ENCODE results near the gene WDR27. TPM values are rescaled to one million over a fixed set of nuclear protein-coding genes. Genes with fewer than 3 reads are reported as not detected.

WDR27 gene
- total RNA-seq, 1 donor from 2014 or later = 92.7 TPM

DNA sequence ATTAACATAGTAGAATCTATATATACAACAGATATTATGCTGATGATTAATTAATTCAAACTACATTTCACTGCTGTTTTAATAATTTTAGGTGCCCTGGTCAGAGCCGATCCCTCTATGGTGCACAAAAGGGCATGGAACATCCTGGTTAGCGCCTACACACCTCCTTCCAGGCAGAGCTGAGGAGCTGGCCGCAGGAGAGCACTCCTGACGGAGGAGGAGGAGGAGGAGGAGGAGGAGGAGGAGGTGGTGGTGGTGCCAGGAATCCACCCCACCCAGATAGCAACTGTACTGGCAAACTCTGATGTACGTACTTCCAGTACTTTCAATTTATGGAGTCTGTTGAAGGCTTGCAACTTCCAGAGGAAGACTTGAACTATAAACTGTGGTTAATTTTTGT is 244.1 kb downstream of the WDR27 start:
- DNase-seq (ENCODE audit: low spot score in 2 of 2) = no peak
- H3K4me3 ChIP-seq = no peak overlapping the region
- intact Hi-C loops (cut with DNase I) = no loop called here

GRCh38 chr6:169456840-169457239 is 245.0 kb downstream of the WDR27 start:
- Histone ChIP-seq H3K9me3 (peaks cover 0 to 12% of the 10 kb centered on the region in 2 donors), H3K4me1 (peaks cover 0 to 6% of the 10 kb centered on the region in 2 donors), H3K27ac (no peak overlapping the region), H3K36me3 (no peaks in the 10 kb centered on the region), H3K4me3 (no peak overlapping the region), H3K27me3 (no peaks in the 10 kb centered on the region)
- TF ChIP-seq, protein P1, sequence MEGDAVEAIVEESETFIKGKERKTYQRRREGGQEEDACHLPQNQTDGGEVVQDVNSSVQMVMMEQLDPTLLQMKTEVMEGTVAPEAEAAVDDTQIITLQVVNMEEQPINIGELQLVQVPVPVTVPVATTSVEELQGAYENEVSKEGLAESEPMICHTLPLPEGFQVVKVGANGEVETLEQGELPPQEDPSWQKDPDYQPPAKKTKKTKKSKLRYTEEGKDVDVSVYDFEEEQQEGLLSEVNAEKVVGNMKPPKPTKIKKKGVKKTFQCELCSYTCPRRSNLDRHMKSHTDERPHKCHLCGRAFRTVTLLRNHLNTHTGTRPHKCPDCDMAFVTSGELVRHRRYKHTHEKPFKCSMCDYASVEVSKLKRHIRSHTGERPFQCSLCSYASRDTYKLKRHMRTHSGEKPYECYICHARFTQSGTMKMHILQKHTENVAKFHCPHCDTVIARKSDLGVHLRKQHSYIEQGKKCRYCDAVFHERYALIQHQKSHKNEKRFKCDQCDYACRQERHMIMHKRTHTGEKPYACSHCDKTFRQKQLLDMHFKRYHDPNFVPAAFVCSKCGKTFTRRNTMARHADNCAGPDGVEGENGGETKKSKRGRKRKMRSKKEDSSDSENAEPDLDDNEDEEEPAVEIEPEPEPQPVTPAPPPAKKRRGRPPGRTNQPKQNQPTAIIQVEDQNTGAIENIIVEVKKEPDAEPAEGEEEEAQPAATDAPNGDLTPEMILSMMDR (IDR thresholded peaks at IDR 0.05) = no peak
- intact Hi-C loops (cut with DNase I) = no loop called here
- no peak for DNase-seq (ENCODE audit: low spot score in 2 of 2)

More for the DNA sequence above, 244.1 kb downstream of the WDR27 start:
- Histone ChIP-seq H3K4me1 (peaks cover 0 to 3% of the 10 kb centered on the region in 2 donors), H3K27ac (no peak overlapping the region), H3K36me3 (no peaks in the 10 kb centered on the region), H3K27me3 (no peaks in the 10 kb centered on the region), H3K9me3 (peaks cover 0 to 12% of the 10 kb centered on the region in 2 donors)
- TF ChIP-seq, protein P1 (IDR thresholded peaks at IDR 0.05) = no peak

DNA sequence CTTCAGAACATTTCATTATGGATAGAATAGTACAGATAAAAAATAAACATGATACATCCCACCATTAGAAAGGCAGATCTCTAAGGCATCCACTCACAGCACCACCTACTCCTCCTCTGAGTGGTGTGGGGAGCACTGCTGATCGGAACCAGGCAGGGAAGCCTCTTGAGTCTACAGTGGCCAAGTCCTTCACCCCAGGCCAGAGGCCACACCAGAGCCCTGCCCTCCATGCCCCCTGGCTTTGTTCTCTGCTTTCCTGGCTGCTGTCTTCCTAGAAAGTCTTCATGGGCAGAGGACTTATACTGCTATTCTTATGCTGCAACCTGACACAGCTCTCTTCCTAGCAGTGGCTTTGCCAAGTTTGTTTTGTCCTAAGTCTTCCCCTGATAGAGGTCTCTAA is 246.4 kb downstream of the WDR27 start:
- no peaks in the 10 kb centered on the region for H3K36me3 ChIP-seq
- no peak for DNase-seq (ENCODE audit: low spot score in 2 of 2)
- peaks cover 0 to 11% of the 10 kb centered on the region in 2 donors for H3K4me1 ChIP-seq
- no peak overlapping the region for H3K4me3 ChIP-seq
- intact Hi-C loops (cut with DNase I) = no loop called here
- H3K27me3 ChIP-seq = no peaks in the 10 kb centered on the region
- peaks cover 0 to 12% of the 10 kb centered on the region in 2 donors for H3K9me3 ChIP-seq
- H3K27ac ChIP-seq = no peak overlapping the region
- TF ChIP-seq, protein P1 (IDR thresholded peaks at IDR 0.05) = no peak

- peaks cover 0 to 7% of the 10 kb centered on the region in 2 donors for H3K9me3 ChIP-seq
- intact Hi-C loops (cut with DNase I) = loop anchor here (5.0 kb wide), 2 partner anchors 37 to 113 kb away; no protein-coding TSS in a partner anchor
- TF ChIP-seq, protein P1 (IDR thresholded peaks at IDR 0.05) = no peak
- H3K4me3 ChIP-seq = no peak overlapping the region
- peaks cover 0 to 13% of the 10 kb centered on the region in 2 donors for H3K4me1 ChIP-seq
- no peak for DNase-seq (ENCODE audit: low spot score in 2 of 2)
- no peaks in the 10 kb centered on the region for H3K27me3 ChIP-seq
- H3K36me3 ChIP-seq = no peaks in the 10 kb centered on the region
- no peak overlapping the region for H3K27ac ChIP-seq
Measured at GRCh38 chr6:169454872-169455204, 247.0 kb downstream of the WDR27 start.

GRCh38 chr6:169454204-169454871 is 247.5 kb downstream of the WDR27 start:
- peaks cover 0 to 2% of the 10 kb centered on the region in 2 donors for H3K9me3 ChIP-seq
- no peaks in the 10 kb centered on the region for H3K27me3 ChIP-seq
- TF ChIP-seq, protein P1 (IDR thresholded peaks at IDR 0.05) = no peak
- H3K36me3 ChIP-seq = no peaks in the 10 kb centered on the region
- H3K27ac ChIP-seq = no peak overlapping the region
- no peak for DNase-seq (ENCODE audit: low spot score in 2 of 2)
- peaks cover 0 to 13% of the 10 kb centered on the region in 2 donors for H3K4me1 ChIP-seq
- intact Hi-C loops (cut with DNase I) = loop anchor here (5.0 kb wide), 2 partner anchors 38 to 112 kb away; no protein-coding TSS in a partner anchor
- no peak overlapping the region for H3K4me3 ChIP-seq
